T1000 (cell line): ENCODE data around the gene UQCRHL.
A peak's percentile ranks its signal among the peaks of the same experiment; 100 is the strongest.

Source experiments
- DNase-seq: peaks from one replicate; lab custom pipeline; 2025; ENCODE audit warnings: mixed read lengths; lab: John Stamatoyannopoulos, UW

The UQCRHL gene

GRCh38 chr1:15797614-15798390, 9.6 kb downstream of the UQCRHL start:
- DNase-seq: no peak

- no peak for DNase-seq
Measured at GRCh38 chr1:15796086-15796462, 11.4 kb downstream of the UQCRHL start.

DNA sequence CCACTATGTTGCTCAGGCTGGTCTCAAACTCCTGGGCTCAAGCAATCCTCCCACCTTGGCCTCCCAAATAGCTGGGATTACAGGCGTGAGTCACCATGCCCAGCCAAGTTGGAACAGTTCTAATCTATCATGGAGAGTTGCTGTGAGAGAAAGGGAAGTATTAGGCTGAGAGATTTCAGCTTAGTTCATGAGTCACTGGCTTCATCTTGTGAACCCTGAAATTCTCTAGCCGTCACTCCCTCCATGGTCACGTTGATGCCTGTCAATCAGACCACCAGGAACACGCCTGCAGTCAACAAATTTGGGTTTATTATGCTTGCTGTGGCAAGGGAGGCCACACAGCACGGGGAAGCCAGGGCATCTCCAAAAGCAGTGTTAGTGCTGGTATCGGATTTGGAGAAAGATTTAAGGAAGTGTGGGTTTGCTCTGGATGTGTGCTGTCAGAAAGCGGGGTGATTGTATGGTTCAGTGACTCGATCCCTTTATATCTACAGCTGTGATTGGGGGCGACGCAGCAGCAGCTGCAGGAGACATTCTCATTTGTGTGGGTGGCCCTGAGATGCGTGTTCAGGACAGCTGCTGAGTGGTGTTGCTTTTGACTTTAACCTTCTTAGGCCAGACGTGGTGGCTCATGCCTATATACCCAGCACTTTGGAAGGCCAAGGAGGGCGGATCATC, 18.7 kb downstream of the UQCRHL start:
- DNase-seq: no peak

DNA sequence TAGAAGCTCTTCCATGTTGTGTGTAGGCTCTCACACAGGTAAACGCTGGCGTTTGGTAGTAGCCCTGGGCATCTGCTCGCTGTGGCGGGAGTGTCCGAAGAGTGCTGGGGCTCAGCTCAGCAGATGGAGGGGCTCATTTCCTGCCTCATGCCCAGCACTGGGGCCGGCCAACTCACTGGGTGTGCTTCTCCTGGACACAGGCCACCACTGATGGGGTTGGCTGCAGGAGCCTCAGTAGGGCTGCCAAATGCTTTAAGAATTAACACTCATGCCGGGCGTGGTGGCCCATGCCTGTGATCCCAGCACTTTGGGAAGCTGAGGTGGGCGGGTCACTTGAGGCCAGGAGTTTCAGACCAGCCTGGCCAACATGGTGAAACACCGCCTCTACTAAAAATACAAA, 20.9 kb downstream of the UQCRHL start:
- DNase-seq: no peak

- DNase-seq: no peak
Measured at GRCh38 chr1:15785683-15786082, 21.8 kb downstream of the UQCRHL start.

DNA sequence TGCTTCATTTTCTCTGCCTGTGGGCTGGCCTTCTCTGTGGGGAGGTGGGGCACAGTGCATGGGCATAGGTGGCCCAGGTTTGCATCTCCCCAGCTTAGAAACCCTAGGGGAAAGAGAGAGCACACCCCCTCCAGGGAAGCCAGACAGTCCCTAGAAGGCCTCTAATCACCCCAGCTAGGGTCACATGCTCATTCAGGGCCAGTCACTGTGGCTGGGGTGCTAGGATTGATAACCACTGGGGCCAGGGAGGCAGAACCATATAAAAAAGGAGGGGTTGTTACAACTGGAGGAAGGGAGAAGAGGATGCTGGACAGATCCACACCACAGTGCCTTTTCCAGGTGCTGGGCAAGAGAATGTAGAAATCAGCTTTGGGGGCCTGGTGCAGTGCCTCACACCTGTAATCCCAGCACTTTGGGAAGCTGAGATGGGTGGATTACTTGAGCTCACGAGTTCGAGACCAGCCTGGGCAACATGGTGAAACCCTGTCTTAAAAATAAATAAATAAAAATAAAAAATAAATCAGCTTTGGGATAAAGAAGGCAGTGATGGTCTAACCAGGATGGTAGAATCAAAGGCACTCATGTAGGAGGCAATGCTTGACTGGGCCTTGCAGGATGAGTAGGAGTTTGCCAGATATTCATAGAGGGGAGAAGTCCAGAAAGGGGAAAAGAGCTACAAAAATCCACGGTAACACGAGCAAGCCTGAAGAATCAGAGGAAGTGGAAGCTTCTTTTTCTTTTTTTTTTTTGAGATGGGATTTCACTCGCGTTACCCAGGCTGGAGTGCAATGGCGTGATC, 29.3 kb downstream of the UQCRHL start:
- DNase-seq: no peak

- DNase-seq: no peak
Measured at GRCh38 chr1:15775706-15776105, 31.7 kb downstream of the UQCRHL start.

- DNase-seq: no peak
Measured at GRCh38 chr1:15771836-15772515, 35.5 kb downstream of the UQCRHL start.

- no peak for DNase-seq
Measured at GRCh38 chr1:15770313-15770962, 37.0 kb downstream of the UQCRHL start.

- no peak for DNase-seq
Measured at GRCh38 chr1:15768388-15768787, 39.1 kb downstream of the UQCRHL start.

- no peak for DNase-seq
Measured at GRCh38 chr1:15767941-15768340, 39.5 kb downstream of the UQCRHL start.

DNA sequence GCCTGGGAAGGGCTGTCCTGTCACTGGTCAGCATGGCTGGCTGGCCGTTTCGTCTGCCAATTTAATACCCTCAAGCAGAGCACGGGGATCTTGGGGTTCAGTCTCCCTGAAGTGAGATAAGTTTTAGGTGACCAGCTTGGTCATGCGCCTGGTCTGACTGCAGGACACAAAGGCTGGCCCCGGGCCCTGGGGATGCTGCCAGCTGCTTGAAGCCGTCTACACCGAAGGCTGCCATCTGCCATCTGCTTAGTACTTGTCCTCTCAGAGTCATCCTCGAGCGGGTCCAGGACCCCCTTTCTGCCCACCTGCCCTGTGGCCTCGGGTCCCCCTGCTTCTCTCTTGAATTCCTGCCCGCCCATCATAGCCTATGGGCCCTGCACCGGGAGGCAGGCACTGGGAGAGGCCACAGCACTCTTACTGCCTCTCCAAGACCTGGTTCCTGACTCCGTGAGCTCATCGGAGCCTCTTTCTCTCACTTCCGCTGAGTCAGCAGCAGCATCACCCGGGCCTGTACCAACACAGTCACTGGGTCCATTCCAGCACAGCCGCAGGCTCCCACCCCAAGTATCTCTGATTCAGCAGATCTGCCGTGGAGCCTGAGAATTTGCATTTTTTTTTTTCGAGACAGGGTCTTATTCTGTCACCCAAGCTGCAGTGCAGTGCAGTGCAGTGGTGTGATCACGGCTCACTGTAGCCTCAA, 41.8 kb downstream of the UQCRHL start:
- peak; percentile 64 for DNase-seq

- DNase-seq: no peak
Measured at GRCh38 chr1:15764890-15765289, 42.6 kb downstream of the UQCRHL start.

DNA sequence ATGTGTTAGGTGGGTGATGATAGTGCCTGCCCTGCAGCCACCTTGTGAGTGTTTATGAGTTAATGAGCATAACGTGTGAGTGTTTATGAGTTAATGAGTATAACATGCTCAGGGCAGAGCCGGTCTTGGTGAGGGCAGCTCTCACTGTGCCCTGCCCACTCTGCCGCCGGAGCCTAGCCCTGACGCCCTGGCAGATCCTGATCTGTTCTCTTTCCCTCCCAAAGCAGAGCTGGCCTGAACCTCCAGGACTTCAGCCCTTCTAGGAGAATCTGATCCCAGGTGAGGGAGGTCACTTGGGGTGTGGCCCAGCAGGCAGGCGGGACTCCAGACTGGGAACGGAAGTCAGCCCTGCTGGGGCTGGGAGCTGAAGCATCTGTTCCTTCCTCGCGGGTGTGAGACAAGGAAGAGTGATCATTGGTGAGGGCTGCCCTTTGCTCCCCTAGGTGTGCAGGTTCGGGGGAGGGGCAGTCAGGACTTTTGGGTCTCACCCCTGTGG, 43.1 kb downstream of the UQCRHL start:
- no peak for DNase-seq

DNA sequence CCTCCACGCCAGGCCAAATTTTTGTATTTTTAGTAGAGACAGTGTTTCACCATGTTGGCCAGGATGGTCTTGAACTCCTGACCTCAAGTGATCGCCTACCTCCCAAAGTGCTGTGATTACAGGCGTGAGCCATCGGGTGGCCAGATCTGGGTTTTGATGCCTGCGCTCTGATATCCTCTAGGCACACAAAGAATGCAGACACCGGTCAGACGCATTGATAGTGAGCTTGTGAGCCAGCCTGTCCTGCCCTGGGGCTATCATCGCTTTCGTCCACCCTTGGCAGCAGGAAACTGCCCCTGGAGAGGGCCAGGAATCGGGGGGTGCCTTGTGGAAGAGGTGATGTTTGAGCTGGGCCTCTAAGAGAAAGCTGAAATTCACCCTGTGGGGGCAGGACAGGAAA, 44.9 kb downstream of the UQCRHL start:
- no peak for DNase-seq

GRCh38 chr1:15761366-15762128, 45.9 kb downstream of the UQCRHL start:
- no peak for DNase-seq

- peak; percentile 63 for DNase-seq
Measured at GRCh38 chr1:15760520-15761211, 46.8 kb downstream of the UQCRHL start.

DNA sequence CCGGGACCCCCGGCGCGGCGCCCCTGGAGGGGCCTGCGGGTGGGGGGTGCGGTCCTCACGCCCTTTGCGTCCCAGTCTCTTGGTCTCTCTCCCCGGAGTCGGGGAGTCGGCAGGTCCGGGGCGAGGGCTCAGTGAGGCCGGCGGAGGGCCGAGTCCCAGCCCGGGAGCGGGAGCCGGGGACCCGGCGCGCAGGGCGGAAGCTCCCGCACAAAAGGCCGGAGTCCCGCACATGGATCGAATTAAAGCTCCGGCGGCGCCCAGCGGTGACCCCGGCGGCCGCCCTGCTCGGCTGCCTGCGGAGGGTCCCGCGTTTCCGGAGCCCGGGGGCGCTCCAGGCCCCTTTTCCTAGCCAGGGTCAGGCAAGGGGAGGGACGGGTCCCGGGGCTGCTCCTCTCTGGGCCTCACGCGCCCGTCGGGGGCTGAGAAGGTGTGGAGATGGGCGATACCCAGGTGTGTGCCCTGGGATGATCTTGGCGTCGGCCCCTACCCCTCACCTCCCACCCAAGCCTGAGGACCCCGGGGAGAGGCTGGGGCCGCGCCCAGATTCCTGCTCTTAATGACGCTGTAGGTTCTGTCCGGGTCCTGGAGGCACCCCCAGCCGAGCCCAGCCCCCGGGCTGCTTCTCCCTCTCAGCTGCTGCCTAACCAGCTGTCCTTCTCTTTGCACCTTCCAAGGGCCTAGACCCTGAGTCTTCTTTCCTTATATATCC, 48.3 kb downstream of the UQCRHL start:
- DNase-seq: no peak
